ENCODE measurements around the gene LHFPL5.

The LHFPL5 gene

GRCh38 chr6:35809809-35810208 is 4.7 kb downstream of the LHFPL5 start:
- Histone ChIP-seq H3K4me1 (ENCODE audit: insufficient read depth, low read length) (peaks cover 6% of the 10 kb centered on the region), H3K27me3 (ENCODE audit: insufficient read depth, low read length, poor library complexity) (no peaks in the 10 kb centered on the region), H3K9me3 (ENCODE audit: insufficient read depth, low read length, severe bottlenecking) (no peaks in the 10 kb centered on the region), H3K36me3 (ENCODE audit: insufficient read depth, low read length) (no peaks in the 10 kb centered on the region), H3K4me2 (ENCODE audit: insufficient read depth, low read length) (no peak overlapping the region), H2AFZ (ENCODE audit: low read depth, low read length) (no peak overlapping the region), H4K20me1 (ENCODE audit: insufficient read depth, low read length) (0 out of 2 replicates have a peak, but pooled peaks cover 2% of the 10 kb centered on the region), H3K79me2 (ENCODE audit: insufficient read depth, low read length) (no peaks in the 10 kb centered on the region), H3K9ac (ENCODE audit: low read depth, low read length) (no peak overlapping the region), H3K27ac (ENCODE audit: low read length) (no peak overlapping the region), H3K4me3 (ENCODE audit: low read depth in 1 of 2, low read length in 2 of 2) (no peak overlapping the region)
- ATAC-seq (ENCODE audit: insufficient read depth, low read depth) (no peak), DNase-seq (no peak)
- TF ChIP-seq CTCF (IDR thresholded peaks at IDR 0.05; ENCODE audit: borderline replicate concordance, extremely low read depth, low read length, poor library complexity, severe bottlenecking) = no peak
- no peak for TF ChIP-seq EZH2 (IDR thresholded peaks at IDR 0.05; ENCODE audit: borderline replicate concordance, low read depth, low read length, severe bottlenecking)

- no peak for TF ChIP-seq EZH2 (IDR thresholded peaks at IDR 0.05; ENCODE audit: borderline replicate concordance, low read depth, low read length, severe bottlenecking)
- H3K27ac ChIP-seq (ENCODE audit: low read length) = no peak overlapping the region
- H3K4me3 ChIP-seq (ENCODE audit: low read depth in 1 of 2, low read length in 2 of 2) = no peak overlapping the region
These were observed 6.0 kb downstream of the LHFPL5 start for GRCh38 chr6:35810971-35811698.

GRCh38 chr6:35811699-35811995 is 6.5 kb downstream of the LHFPL5 start:
- ATAC-seq (ENCODE audit: insufficient read depth, low read depth) = no peak
- Histone ChIP-seq H3K27ac (ENCODE audit: low read length) (no peak overlapping the region), H4K20me1 (ENCODE audit: insufficient read depth, low read length) (no peaks in the 10 kb centered on the region), H3K79me2 (ENCODE audit: insufficient read depth, low read length) (no peaks in the 10 kb centered on the region), H3K9ac (ENCODE audit: low read depth, low read length) (no peak overlapping the region), H3K4me3 (ENCODE audit: low read depth in 1 of 2, low read length in 2 of 2) (no peak overlapping the region), H3K27me3 (ENCODE audit: insufficient read depth, low read length, poor library complexity) (no peaks in the 10 kb centered on the region), H2AFZ (ENCODE audit: low read depth, low read length) (no peak overlapping the region), H3K36me3 (ENCODE audit: insufficient read depth, low read length) (no peaks in the 10 kb centered on the region), H3K9me3 (ENCODE audit: insufficient read depth, low read length, severe bottlenecking) (no peaks in the 10 kb centered on the region), H3K4me2 (ENCODE audit: insufficient read depth, low read length) (no peak overlapping the region), H3K4me1 (ENCODE audit: insufficient read depth, low read length) (no peaks in the 10 kb centered on the region)
- no peak for DNase-seq
- TF ChIP-seq CTCF (IDR thresholded peaks at IDR 0.05; ENCODE audit: borderline replicate concordance, extremely low read depth, low read length, poor library complexity, severe bottlenecking) (no peak), EZH2 (IDR thresholded peaks at IDR 0.05; ENCODE audit: borderline replicate concordance, low read depth, low read length, severe bottlenecking) (no peak)

More at GRCh38 chr6:35810971-35811698, 6.0 kb downstream of the LHFPL5 start:
- no peak overlapping the region for H3K9ac ChIP-seq (ENCODE audit: low read depth, low read length)
- no peaks in the 10 kb centered on the region for H3K27me3 ChIP-seq (ENCODE audit: insufficient read depth, low read length, poor library complexity)
- no peaks in the 10 kb centered on the region for H3K79me2 ChIP-seq (ENCODE audit: insufficient read depth, low read length)
- no peak overlapping the region for H3K4me2 ChIP-seq (ENCODE audit: insufficient read depth, low read length)
- no peak for ATAC-seq (ENCODE audit: insufficient read depth, low read depth)
- no peak overlapping the region for H2AFZ ChIP-seq (ENCODE audit: low read depth, low read length)
- no peaks in the 10 kb centered on the region for H3K4me1 ChIP-seq (ENCODE audit: insufficient read depth, low read length)
- no peak for DNase-seq
- H3K9me3 ChIP-seq (ENCODE audit: insufficient read depth, low read length, severe bottlenecking) = no peaks in the 10 kb centered on the region
- 0 out of 2 replicates have a peak, but pooled peaks cover 2% of the 10 kb centered on the region for H4K20me1 ChIP-seq (ENCODE audit: insufficient read depth, low read length)
- no peaks in the 10 kb centered on the region for H3K36me3 ChIP-seq (ENCODE audit: insufficient read depth, low read length)

GRCh38 chr6:35817515-35817914 is 12.4 kb downstream of the LHFPL5 start:
- no peak for DNase-seq
- Histone ChIP-seq H3K9ac (ENCODE audit: low read depth, low read length) (no peak overlapping the region), H3K79me2 (ENCODE audit: insufficient read depth, low read length) (no peaks in the 10 kb centered on the region), H2AFZ (ENCODE audit: low read depth, low read length) (no peak overlapping the region), H3K4me2 (ENCODE audit: insufficient read depth, low read length) (no peak overlapping the region), H3K27ac (ENCODE audit: low read length) (no peak overlapping the region), H3K27me3 (ENCODE audit: insufficient read depth, low read length, poor library complexity) (no peaks in the 10 kb centered on the region), H3K4me1 (ENCODE audit: insufficient read depth, low read length) (no peaks in the 10 kb centered on the region), H4K20me1 (ENCODE audit: insufficient read depth, low read length) (no peaks in the 10 kb centered on the region), H3K9me3 (ENCODE audit: insufficient read depth, low read length, severe bottlenecking) (peaks cover 5% of the 10 kb centered on the region), H3K36me3 (ENCODE audit: insufficient read depth, low read length) (no peaks in the 10 kb centered on the region), H3K4me3 (ENCODE audit: low read depth in 1 of 2, low read length in 2 of 2) (no peak overlapping the region)
- TF ChIP-seq EZH2 (IDR thresholded peaks at IDR 0.05; ENCODE audit: borderline replicate concordance, low read depth, low read length, severe bottlenecking) = no peak
- no peak for TF ChIP-seq CTCF (IDR thresholded peaks at IDR 0.05; ENCODE audit: borderline replicate concordance, extremely low read depth, low read length, poor library complexity, severe bottlenecking)
- ATAC-seq (ENCODE audit: insufficient read depth, low read depth) = no peak

Data from DND-41 (cell line).